Measurements from ENCODE around the gene MYO9B.

MYO9B gene

DNA sequence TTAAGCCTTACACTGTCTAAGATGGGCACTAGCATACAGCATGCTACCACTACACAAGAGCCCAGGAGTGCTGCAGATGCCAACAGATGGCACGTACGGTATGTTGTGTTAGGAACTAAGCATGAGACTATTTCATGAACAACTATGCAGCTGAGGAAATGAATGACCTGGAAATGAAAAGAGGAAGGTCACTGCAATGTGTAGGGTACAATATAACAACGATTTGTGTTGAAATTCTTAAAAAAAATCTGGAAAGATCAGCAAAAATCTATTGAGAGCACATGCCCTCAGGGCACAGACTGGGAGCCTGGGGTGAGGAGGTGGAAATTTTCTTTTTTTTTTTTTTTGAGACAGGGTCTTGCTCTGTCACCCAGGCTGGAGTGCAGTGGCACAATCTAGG, 14.8 kb upstream of the MYO9B start:
- peak in 2 of 3 donors; percentile 52 for DNase-seq

DNA sequence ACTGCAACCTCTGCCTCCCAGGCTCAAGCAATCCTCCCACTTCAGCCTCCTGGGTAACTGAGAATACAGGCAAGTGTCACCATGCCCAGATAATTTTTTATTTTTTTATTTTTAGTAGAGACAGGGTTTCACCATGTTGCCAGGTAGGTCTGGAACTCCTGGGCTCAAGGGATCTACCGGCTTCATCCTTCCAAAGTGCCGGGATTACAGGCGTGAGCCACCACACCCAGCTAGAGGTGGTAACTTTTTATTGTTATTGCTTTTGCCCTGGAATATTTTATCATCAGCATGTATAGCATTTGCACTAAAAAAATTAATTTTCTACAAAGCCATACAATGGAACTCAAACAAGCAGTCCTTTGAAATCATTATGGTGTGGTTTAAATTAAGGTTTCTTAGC, 14.4 kb upstream of the MYO9B start:
- DNase-seq, result no peak

- no peak for DNase-seq
Observed at GRCh38 chr19:17061691-17062090, 13.9 kb upstream of the MYO9B start.

GRCh38 chr19:17063428-17063827, 12.1 kb upstream of the MYO9B start:
- no peak for DNase-seq

GRCh38 chr19:17069193-17069592, 6.4 kb upstream of the MYO9B start:
- no peak for DNase-seq

GRCh38 chr19:17070421-17070820, 5.2 kb upstream of the MYO9B start:
- DNase-seq, result no peak

GRCh38 chr19:17070912-17071311, 4.7 kb upstream of the MYO9B start:
- no peak for DNase-seq

DNA sequence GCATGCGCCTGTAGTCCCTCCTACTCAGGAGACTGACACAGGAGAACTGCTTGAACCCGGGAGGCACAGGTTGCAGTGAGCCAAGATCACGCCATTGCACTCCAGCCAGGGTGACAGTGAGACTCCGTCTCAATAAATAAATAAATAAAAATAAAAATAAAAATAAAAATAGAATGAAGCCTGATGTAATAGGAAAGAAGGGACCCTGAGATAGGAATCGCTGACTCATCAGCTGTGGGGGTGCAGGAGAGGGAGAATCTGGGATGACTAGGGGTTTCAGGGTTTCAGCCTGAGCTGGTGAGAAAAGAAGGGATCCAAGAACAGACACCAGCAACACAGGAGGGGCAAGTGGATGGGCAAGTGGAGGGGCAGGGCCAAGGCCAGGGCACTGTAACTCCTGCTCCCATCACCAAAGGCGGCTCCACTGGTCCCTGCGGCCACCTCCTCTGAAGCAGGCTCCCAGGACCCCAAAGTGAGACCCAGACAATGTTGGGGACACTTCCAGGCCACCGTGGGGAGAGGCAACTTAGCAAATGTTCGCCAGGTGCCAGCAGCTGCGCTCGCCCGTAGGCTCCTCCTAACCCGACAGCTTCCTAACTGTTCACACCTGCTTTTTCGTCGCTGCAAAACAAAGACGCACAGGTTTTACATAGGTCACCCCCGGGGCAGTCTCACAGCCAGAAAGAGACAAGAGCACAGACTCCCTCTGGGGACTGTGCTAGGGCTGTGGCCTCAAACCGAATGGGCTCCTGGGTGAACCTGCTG, 1.5 kb upstream of the MYO9B start:
- peak in 1 of 3 donors; percentile 31 for DNase-seq

GRCh38 chr19:17074634-17075034, 943 bp upstream of the MYO9B start:
- DNase-seq, result no peak

DNA sequence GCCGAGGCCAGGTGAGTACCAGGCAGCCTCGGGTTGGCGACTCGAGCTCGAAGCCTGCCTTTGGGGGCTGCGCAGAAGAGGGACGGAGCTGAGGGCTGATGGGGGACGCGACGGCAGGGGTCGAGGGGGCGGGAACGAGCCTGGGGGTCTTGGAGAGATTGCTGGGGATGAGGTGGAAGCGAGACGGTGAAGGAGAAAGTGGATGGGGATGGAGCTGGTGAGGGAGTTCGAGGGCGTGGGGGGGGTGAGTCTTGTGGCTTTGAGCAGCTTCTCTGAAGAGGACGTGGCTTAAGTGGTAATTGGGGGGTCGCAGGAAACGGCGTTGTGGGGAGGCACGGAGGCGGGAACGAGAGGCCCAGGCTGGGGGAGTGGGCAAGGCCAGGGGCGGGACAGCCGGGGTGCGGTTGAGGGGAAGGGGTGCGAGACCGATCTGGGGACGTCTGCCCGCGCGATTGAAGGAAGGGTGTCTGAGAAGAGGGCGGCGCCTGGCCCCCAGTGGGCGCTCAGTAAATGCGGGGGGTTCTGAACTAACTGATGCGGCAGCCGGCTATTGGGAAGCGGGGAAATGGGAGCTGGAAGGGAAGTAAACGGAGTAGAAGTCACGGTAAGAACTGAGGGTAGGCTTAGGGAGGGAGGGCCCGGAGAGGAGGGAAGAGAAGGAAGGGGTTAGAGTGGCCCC, 426 bp downstream of the MYO9B start:
- peak; percentile 65 to 75 (median 70) for DNase-seq

- DNase-seq, result peak in 1 of 3 donors; percentile 42
Observed at GRCh38 chr19:17076543-17076991, 990 bp downstream of the MYO9B start.

- no peak for DNase-seq
Observed at GRCh38 chr19:17077447-17078028, 2.0 kb downstream of the MYO9B start.

DNA sequence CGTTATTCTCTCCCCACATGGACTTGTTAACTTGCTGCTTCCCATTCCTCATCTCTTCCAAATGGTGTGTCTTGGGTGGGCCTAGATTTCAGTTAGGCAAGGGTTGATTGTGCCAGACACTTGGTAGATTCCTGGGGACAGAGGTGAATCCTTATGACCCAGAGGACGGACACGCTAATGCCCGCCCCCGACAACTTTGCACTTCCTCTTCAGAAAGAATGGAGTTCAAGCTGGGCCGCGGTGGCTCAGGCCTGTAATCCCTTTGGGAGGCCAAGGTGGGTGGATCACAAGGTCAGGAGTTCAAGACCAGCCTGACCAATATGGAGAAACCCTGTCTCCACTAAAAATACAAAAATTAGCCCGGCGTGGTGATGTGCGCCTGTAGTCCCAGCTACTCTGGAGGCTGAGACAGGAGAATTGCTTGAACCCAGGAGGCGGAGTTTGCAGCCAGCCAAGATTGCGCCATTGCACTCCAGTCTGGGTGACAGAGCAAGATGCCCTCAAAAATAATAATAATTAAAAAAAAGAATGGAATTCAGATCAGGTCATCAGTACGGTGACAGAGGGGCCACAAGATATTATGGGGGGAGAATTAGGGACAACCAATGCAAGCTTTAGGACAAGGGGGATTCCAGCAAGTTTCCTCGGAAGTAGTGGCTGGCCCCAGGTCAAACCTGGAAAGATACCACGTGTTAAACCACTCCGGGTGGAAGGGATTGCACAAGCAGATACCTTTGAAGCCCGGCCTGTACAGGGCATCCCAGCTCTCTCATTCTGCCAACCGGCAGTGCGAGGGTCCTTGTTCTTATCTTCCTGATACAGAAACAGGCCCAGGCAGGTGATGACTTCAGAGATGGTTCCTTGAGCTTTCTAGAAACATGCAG, 2.7 kb downstream of the MYO9B start:
- peak; percentile 79 to 85 (median 82) for DNase-seq

- DNase-seq, result peak; percentile 59 to 71 (median 66)
Observed at GRCh38 chr19:17078920-17079709, 3.5 kb downstream of the MYO9B start.

DNA sequence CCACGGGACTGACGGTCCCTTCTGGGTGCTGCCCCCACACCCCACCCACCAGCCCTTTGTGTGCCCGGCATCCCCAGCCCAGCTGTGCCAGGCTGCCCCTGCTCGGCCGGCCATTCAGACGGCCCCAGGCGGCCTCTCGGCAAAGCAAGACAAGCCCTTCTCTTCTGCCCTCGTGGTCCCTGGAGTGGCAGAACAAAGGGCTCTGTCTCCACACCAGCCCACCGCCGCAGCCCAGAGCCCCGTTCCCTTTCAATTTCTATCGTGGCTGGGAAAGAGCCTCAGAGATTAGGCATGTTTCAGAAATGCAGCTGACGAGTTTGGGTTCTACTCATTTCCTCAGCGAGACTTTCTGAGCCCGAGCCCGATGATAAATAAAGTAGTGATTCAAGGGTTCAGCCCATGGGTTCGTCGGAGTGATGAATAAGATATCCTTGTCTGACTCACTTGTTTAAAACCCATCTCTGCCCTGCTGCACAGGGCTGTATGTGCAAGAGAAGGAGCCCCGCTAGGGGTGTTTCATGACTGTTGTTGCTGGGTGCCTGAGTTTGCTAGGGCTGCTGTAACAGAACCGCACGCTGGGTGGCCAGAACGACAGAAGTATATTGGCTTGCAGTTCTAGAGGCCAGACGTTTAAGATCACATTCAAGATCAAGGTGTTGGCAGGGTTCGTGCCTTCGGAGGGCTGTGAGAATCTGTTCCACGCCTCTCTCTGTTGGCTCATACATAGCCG, 4.3 kb downstream of the MYO9B start:
- DNase-seq, result peak; percentile 88 to 97 (median 94)

DNA sequence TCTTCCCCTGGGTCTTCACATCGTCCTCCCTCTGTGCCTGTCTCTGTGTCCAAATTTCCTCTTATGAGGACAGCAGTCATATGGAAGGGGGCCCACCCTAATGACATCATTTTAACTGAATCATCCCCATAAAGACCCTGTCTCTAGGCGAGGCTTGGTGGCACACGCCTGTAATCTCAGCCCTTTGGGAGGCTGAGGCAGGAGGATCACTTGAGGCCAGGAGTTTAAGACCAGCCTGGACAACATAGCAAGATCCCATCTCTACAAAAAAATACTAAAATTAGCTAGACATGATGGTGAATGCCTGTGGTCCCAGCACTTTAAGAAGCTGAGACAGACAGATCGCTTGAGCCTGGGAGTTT, 4.8 kb downstream of the MYO9B start:
- DNase-seq, result no peak

GRCh38 chr19:17081672-17082630, 6.4 kb downstream of the MYO9B start:
- peak in 2 of 3 donors; percentile 39 to 43 for DNase-seq

GRCh38 chr19:17086120-17086519, 10.5 kb downstream of the MYO9B start:
- no peak for DNase-seq

DNA sequence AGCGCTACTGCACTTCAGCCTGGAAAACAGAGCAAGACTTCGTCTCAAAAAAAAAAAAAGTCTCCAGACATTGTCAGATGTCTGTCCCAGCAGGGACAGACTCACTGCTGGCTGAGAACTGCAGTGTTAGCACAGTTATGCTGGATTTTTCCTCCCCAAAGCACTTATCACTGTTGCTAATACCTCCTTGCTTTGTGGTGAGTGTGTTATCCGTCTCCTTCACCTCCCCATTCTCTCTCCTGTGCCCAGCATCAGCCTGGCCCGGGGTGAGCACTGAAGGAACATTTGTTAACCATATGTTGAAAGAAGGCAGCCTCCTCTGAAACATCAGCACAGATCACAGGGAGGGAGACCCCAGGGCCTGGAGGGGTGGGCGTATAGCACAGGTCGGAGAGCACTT, 11.3 kb downstream of the MYO9B start:
- no peak for DNase-seq

DNA sequence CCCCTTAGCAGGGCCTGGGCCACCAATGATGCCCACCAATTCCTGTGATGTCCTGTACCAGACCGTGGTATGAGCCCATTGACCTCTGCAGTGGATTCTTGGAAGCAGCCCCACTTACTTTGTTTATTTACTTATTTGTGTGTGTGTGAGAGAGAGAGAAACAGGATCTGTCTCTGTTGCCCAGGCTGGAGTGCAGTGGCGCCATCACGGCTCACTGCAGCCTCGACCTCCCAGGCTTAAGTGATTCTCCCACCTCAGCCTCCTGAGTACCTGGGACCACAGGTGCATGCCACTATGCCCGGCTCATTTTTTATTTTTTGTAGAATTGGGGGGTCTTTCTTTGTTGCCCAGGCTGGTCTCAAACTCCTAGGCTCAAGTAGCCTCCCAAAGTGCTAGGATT, 13.0 kb downstream of the MYO9B start:
- DNase-seq, result no peak

Measured in suppressor macrophage treated with lipopolysaccharide for 1 hour (primary cell).